Measurements from ENCODE around the gene IMPA2. TPM values are rescaled to one million over a fixed set of nuclear protein-coding genes. Genes with fewer than 3 reads are reported as not detected.
A peak's percentile ranks its signal among the peaks of the same experiment; 100 is the strongest.
"Not testable (repeated sequence)": the region's sequence is repeated elsewhere in the genome, so short reads cannot be mapped to it uniquely, and the experiment has no call there.

The IMPA2 gene
- total RNA-seq, 2 experiments from 2014 or later, result 1.7 to 2.5 TPM

- DNase-seq (peak in 1 of 14 experiments; percentile 4), ATAC-seq (ENCODE audit: poor library complexity) (no peak)
- no peak overlapping the region for H3K4me3 ChIP-seq (ENCODE audit: low read length)
- H3K27ac Mint-ChIP-seq, result no peak overlapping the region
- intact Hi-C loops (cut with DNase I, micrococcal nuclease), result no loop called here
- no peaks in the 10 kb centered on the region for H3K9me3 ChIP-seq (ENCODE audit: control insufficient read depth in 1 of 2, insufficient read depth in 1 of 2, low read length in 2 of 2)
- H3K4me3 Mint-ChIP-seq, result no peak overlapping the region
- ChIA-PET CTCF (no interaction called here), POLR2A (no interaction called here)
- H3K9me3 Mint-ChIP-seq, result no peaks in the 10 kb centered on the region
- TF ChIP-seq, protein P1, sequence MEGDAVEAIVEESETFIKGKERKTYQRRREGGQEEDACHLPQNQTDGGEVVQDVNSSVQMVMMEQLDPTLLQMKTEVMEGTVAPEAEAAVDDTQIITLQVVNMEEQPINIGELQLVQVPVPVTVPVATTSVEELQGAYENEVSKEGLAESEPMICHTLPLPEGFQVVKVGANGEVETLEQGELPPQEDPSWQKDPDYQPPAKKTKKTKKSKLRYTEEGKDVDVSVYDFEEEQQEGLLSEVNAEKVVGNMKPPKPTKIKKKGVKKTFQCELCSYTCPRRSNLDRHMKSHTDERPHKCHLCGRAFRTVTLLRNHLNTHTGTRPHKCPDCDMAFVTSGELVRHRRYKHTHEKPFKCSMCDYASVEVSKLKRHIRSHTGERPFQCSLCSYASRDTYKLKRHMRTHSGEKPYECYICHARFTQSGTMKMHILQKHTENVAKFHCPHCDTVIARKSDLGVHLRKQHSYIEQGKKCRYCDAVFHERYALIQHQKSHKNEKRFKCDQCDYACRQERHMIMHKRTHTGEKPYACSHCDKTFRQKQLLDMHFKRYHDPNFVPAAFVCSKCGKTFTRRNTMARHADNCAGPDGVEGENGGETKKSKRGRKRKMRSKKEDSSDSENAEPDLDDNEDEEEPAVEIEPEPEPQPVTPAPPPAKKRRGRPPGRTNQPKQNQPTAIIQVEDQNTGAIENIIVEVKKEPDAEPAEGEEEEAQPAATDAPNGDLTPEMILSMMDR (IDR thresholded peaks at IDR 0.05), result no peak
- H3K27me3 ChIP-seq (ENCODE audit: control insufficient read depth in 1 of 2, insufficient read depth in 2 of 2, low read length in 2 of 2), result peaks cover 0 to 3% of the 10 kb centered on the region in 2 experiments
- no peak overlapping the region for H3K27ac ChIP-seq (ENCODE audit: low read depth in 1 of 2, low read length in 2 of 2)
- H3K36me3 Mint-ChIP-seq (ENCODE audit: low read depth), result no peaks in the 10 kb centered on the region
- H3K4me1 ChIP-seq (ENCODE audit: insufficient read depth, low read length), result no peaks in the 10 kb centered on the region
- no peaks in the 10 kb centered on the region for H3K4me1 Mint-ChIP-seq (ENCODE audit: low read depth)
- peaks cover 34% of the 10 kb centered on the region for H3K27me3 Mint-ChIP-seq
- H3K36me3 ChIP-seq (ENCODE audit: insufficient read depth, low read length), result no peaks in the 10 kb centered on the region
Observed at GRCh38 chr18:12076424-12077140, 95.3 kb downstream of the IMPA2 start.

- H3K36me3 Mint-ChIP-seq (ENCODE audit: low read depth); DNase-seq; H3K9me3 ChIP-seq (ENCODE audit: control insufficient read depth in 1 of 2, insufficient read depth in 1 of 2, low read length in 2 of 2); H3K27ac ChIP-seq (ENCODE audit: low read depth in 1 of 2, low read length in 2 of 2); H3K4me1 Mint-ChIP-seq (ENCODE audit: low read depth); POLR2A ChIA-PET; H3K9me3 Mint-ChIP-seq; ATAC-seq (ENCODE audit: poor library complexity); H3K4me3 Mint-ChIP-seq; H3K36me3 ChIP-seq (ENCODE audit: insufficient read depth, low read length); H3K27me3 ChIP-seq (ENCODE audit: control insufficient read depth in 1 of 2, insufficient read depth in 2 of 2, low read length in 2 of 2); H3K4me3 ChIP-seq (ENCODE audit: low read length); H3K27ac Mint-ChIP-seq; H3K4me1 ChIP-seq (ENCODE audit: insufficient read depth, low read length); CTCF ChIA-PET; intact Hi-C loops (cut with DNase I, micrococcal nuclease): not testable (repeated sequence)
- H3K27me3 Mint-ChIP-seq, result peaks cover 33% of the 10 kb centered on the region
Observed at GRCh38 chr18:12077994-12078393, 96.7 kb downstream of the IMPA2 start.

DNA sequence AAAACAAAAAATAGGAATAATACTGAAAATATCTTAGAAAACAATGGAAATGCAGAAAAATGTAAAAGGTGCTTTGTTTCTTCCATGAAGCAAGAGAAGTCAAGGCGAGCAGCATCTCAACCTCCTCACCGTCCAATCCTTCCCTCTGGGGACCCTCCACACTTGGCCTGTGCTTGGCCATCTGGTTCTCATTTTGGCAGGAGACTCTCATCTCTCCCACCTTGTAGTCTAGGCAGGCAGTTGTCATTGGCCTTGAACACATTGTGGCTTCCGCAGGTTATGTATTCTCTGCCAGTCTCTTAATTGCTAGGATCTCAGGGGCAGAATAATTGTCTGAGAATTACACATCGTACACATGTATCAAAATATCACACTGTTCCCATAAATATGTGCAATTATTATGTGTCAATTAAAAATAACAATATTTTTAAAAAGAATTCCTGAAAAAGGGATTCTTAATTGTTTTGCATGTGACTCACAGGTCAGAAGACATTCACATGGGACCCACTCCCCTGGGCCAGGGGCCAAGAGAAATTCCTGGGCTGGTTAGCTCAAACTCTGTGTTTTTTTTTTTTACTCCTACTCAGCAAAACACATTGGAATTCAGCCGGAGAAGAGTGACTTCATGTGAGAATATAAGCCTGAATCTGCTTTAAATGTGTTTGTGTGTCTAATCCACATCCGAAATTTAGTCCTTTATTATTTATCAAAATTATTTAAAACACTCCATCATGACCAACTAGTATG is 98.4 kb downstream of the IMPA2 start:
- TF ChIP-seq, protein P1 (IDR thresholded peaks at IDR 0.05), result no peak
- Histone ChIP-seq H3K4me1 (ENCODE audit: insufficient read depth, low read length) (no peaks in the 10 kb centered on the region), H3K27ac (ENCODE audit: low read depth in 1 of 2, low read length in 2 of 2) (no peak overlapping the region), H3K4me3 (ENCODE audit: low read length) (no peak overlapping the region), H3K36me3 (ENCODE audit: insufficient read depth, low read length) (no peaks in the 10 kb centered on the region), H3K27me3 (ENCODE audit: control insufficient read depth in 1 of 2, insufficient read depth in 2 of 2, low read length in 2 of 2) (peaks cover 0 to 3% of the 10 kb centered on the region in 2 experiments), H3K9me3 (ENCODE audit: control insufficient read depth in 1 of 2, insufficient read depth in 1 of 2, low read length in 2 of 2) (no peaks in the 10 kb centered on the region)
- Mint-ChIP-seq H3K27me3 (peaks cover 24% of the 10 kb centered on the region), H3K4me3 (no peak overlapping the region), H3K36me3 (ENCODE audit: low read depth) (no peaks in the 10 kb centered on the region), H3K9me3 (no peaks in the 10 kb centered on the region), H3K27ac (no peak overlapping the region), H3K4me1 (ENCODE audit: low read depth) (no peaks in the 10 kb centered on the region)
- CTCF ChIA-PET, result no interaction called here
- DNase-seq (no peak), ATAC-seq (ENCODE audit: poor library complexity) (no peak)
- POLR2A ChIA-PET, result no interaction called here
- intact Hi-C loops (cut with DNase I, micrococcal nuclease), result no loop called here

Other genes starting within 250 kb of the IMPA2 start
- gene CHMP1B, start 130.1 kb upstream of the IMPA2 start, total RNA-seq, result 10 to 100 TPM; 64.4 to 67.4 TPM
- 10 to 100 TPM; 62.6 to 68.3 TPM for gene MPPE1, start 73.2 kb upstream of the IMPA2 start, total RNA-seq
- gene ANKRD62, start 112.3 kb downstream of the IMPA2 start, total RNA-seq, result not detected